Measurements from ENCODE around the gene PDE6B.
"Not testable (repeated sequence)": the region's sequence is repeated elsewhere in the genome, so short reads cannot be mapped to it uniquely, and the experiment has no call there.

The PDE6B gene

GRCh38 chr4:687971-688853 is 62.8 kb downstream of the PDE6B start:
- no peaks in the 10 kb centered on the region for H3K36me3 ChIP-seq (ENCODE audit: insufficient read depth, low read length)
- H3K27ac ChIP-seq (ENCODE audit: low read depth, low read length): peak overlapping the region; percentile 75
- peak overlapping the region; percentile 79 for H3K4me3 ChIP-seq (ENCODE audit: low read depth, low read length)
- peak overlapping the region; percentile 72 for H2AFZ ChIP-seq (ENCODE audit: low read length, unreplicated experiment)
- no peaks in the 10 kb centered on the region for H3K27me3 ChIP-seq (ENCODE audit: insufficient read depth, low read length)
- peaks cover 31% of the 10 kb centered on the region for H3K4me1 ChIP-seq (ENCODE audit: control insufficient read depth, insufficient read depth, low read length, unreplicated experiment)
- peaks cover 6% of the 10 kb centered on the region for H3K79me2 ChIP-seq (ENCODE audit: control insufficient read depth, insufficient read depth, low read length, unreplicated experiment)

GRCh38 chr4:688854-689681 is 63.7 kb downstream of the PDE6B start, which contains the start of gene SLC49A3:
Gene SLC49A3, minus strand, starts transcription at chr4:689151. Its CDS starts 24 bp downstream, at chr4:689127.
- no peaks in the 10 kb centered on the region for H3K36me3 ChIP-seq (ENCODE audit: insufficient read depth, low read length)
- H3K4me3 ChIP-seq (ENCODE audit: low read depth, low read length): peak within 1 kb of the TSS; percentile 79
- H2AFZ ChIP-seq (ENCODE audit: low read length, unreplicated experiment): peak within 1 kb of the TSS; percentile 72
- H3K27ac ChIP-seq (ENCODE audit: low read depth, low read length): peak within 1 kb of the TSS; percentile 75
- peaks cover 31% of the 10 kb centered on the region for H3K4me1 ChIP-seq (ENCODE audit: control insufficient read depth, insufficient read depth, low read length, unreplicated experiment)
- no peaks in the 10 kb centered on the region for H3K27me3 ChIP-seq (ENCODE audit: insufficient read depth, low read length)
- peaks cover 6% of the 10 kb centered on the region for H3K79me2 ChIP-seq (ENCODE audit: control insufficient read depth, insufficient read depth, low read length, unreplicated experiment)

GRCh38 chr4:689723-690122 is 64.3 kb downstream of the PDE6B start:
- Histone ChIP-seq H3K4me3 (ENCODE audit: low read depth, low read length) (peak overlapping the region; percentile 79), H2AFZ (ENCODE audit: low read length, unreplicated experiment) (peak overlapping the region; percentile 72), H3K4me1 (ENCODE audit: control insufficient read depth, insufficient read depth, low read length, unreplicated experiment) (peaks cover 31% of the 10 kb centered on the region), H3K36me3 (ENCODE audit: insufficient read depth, low read length) (no peaks in the 10 kb centered on the region), H3K27ac (ENCODE audit: low read depth, low read length) (peak overlapping the region; percentile 75; the same call in 1 of the 2 replicates), H3K79me2 (ENCODE audit: control insufficient read depth, insufficient read depth, low read length, unreplicated experiment) (peaks cover 6% of the 10 kb centered on the region), H3K27me3 (ENCODE audit: insufficient read depth, low read length) (no peaks in the 10 kb centered on the region)

- H3K4me1 ChIP-seq (ENCODE audit: control insufficient read depth, insufficient read depth, low read length, unreplicated experiment): peaks cover 19% of the 10 kb centered on the region
- H3K4me3 ChIP-seq (ENCODE audit: low read depth, low read length): no peak overlapping the region
- H2AFZ ChIP-seq (ENCODE audit: low read length, unreplicated experiment): no peak overlapping the region
- no peaks in the 10 kb centered on the region for H3K36me3 ChIP-seq (ENCODE audit: insufficient read depth, low read length)
- H3K27me3 ChIP-seq (ENCODE audit: insufficient read depth, low read length): no peaks in the 10 kb centered on the region
- peaks cover 6% of the 10 kb centered on the region for H3K79me2 ChIP-seq (ENCODE audit: control insufficient read depth, insufficient read depth, low read length, unreplicated experiment)
- H3K27ac ChIP-seq (ENCODE audit: low read depth, low read length): no peak overlapping the region
Measured at GRCh38 chr4:692771-693554, 67.6 kb downstream of the PDE6B start.

- not testable (repeated sequence) for H3K79me2 ChIP-seq (ENCODE audit: control insufficient read depth, insufficient read depth, low read length, unreplicated experiment); H3K4me3 ChIP-seq (ENCODE audit: low read depth, low read length); H3K4me1 ChIP-seq (ENCODE audit: control insufficient read depth, insufficient read depth, low read length, unreplicated experiment); H3K36me3 ChIP-seq (ENCODE audit: insufficient read depth, low read length); H3K27ac ChIP-seq (ENCODE audit: low read depth, low read length); H2AFZ ChIP-seq (ENCODE audit: low read length, unreplicated experiment); H3K27me3 ChIP-seq (ENCODE audit: insufficient read depth, low read length)
Measured at GRCh38 chr4:694341-694940, 69.1 kb downstream of the PDE6B start.

GRCh38 chr4:699816-700580 is 74.6 kb downstream of the PDE6B start:
- Histone ChIP-seq H3K27me3 (ENCODE audit: insufficient read depth, low read length) (no peaks in the 10 kb centered on the region), H3K4me3 (ENCODE audit: low read depth, low read length) (no peak overlapping the region), H2AFZ (ENCODE audit: low read length, unreplicated experiment) (no peak overlapping the region), H3K36me3 (ENCODE audit: insufficient read depth, low read length) (no peaks in the 10 kb centered on the region), H3K79me2 (ENCODE audit: control insufficient read depth, insufficient read depth, low read length, unreplicated experiment) (no peaks in the 10 kb centered on the region), H3K4me1 (ENCODE audit: control insufficient read depth, insufficient read depth, low read length, unreplicated experiment) (peaks cover 7% of the 10 kb centered on the region), H3K27ac (ENCODE audit: low read depth, low read length) (peak overlapping the region; percentile 65)

- H3K4me3 ChIP-seq (ENCODE audit: low read depth, low read length): no peak overlapping the region
- no peak overlapping the region for H2AFZ ChIP-seq (ENCODE audit: low read length, unreplicated experiment)
- peaks cover 7% of the 10 kb centered on the region for H3K4me1 ChIP-seq (ENCODE audit: control insufficient read depth, insufficient read depth, low read length, unreplicated experiment)
- no peaks in the 10 kb centered on the region for H3K79me2 ChIP-seq (ENCODE audit: control insufficient read depth, insufficient read depth, low read length, unreplicated experiment)
- no peaks in the 10 kb centered on the region for H3K36me3 ChIP-seq (ENCODE audit: insufficient read depth, low read length)
- H3K27me3 ChIP-seq (ENCODE audit: insufficient read depth, low read length): no peaks in the 10 kb centered on the region
- no peak overlapping the region for H3K27ac ChIP-seq (ENCODE audit: low read depth, low read length)
Measured at GRCh38 chr4:700587-701264, 75.4 kb downstream of the PDE6B start.

- H2AFZ ChIP-seq (ENCODE audit: low read length, unreplicated experiment): no peak overlapping the region
- H3K27me3 ChIP-seq (ENCODE audit: insufficient read depth, low read length): no peaks in the 10 kb centered on the region
- H3K36me3 ChIP-seq (ENCODE audit: insufficient read depth, low read length): no peaks in the 10 kb centered on the region
- no peak overlapping the region for H3K4me3 ChIP-seq (ENCODE audit: low read depth, low read length)
- peaks cover 14% of the 10 kb centered on the region for H3K79me2 ChIP-seq (ENCODE audit: control insufficient read depth, insufficient read depth, low read length, unreplicated experiment)
- no peak overlapping the region for H3K27ac ChIP-seq (ENCODE audit: low read depth, low read length)
- peaks cover 11% of the 10 kb centered on the region for H3K4me1 ChIP-seq (ENCODE audit: control insufficient read depth, insufficient read depth, low read length, unreplicated experiment)
Measured at GRCh38 chr4:702618-703048, 77.3 kb downstream of the PDE6B start.
